Esophagus squamous epithelium (tissue), 4 donors: ENCODE results near the gene ELAVL2.

Source experiments
- POLR2A ChIP-seq, 4 donors: fragments of 450-650 bp; IDR thresholded peaks; one replicate each; pipeline ENCODE4 v1.6.1; 2017; ENCODE audit warnings: antibody characterized with exemption in 4 of 4, mild to moderate bottlenecking in 4 of 4, moderate library complexity in 3 of 4
- TF ChIP-seq, protein P1 (sequence below), 6 experiments: fragments of 450-650 bp in 4 of 6; fragments of 200-600 bp in 2 of 6; sonication (generic) in 2 of 6; IDR thresholded peaks; one replicate each; pipeline ENCODE4 v1.5.1; 2016 to 2019; ENCODE audit warnings: antibody characterized with exemption in 6 of 6, mild to moderate bottlenecking in 4 of 6, moderate library complexity in 4 of 6

DNA sequence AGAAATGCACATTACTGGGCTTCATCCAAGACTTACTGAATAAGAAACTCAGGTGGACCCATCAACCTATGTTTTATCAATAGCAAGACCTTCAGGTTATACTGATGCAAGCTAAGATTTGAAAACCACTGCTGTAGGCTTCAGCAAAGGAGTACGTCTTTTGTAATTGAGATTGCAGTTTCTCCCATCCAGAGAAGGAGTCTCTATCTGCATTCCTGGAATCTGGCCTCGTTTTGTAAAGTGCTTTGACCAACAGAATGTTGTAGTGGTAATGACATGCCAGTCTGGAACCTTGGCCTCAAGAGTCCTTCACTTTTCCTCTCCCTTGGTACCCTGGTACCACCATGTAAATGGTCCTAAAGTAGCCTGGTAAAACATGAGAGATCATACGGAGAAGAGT is 32.2 kb upstream of the ELAVL2 start:
- TF ChIP-seq, protein P1, sequence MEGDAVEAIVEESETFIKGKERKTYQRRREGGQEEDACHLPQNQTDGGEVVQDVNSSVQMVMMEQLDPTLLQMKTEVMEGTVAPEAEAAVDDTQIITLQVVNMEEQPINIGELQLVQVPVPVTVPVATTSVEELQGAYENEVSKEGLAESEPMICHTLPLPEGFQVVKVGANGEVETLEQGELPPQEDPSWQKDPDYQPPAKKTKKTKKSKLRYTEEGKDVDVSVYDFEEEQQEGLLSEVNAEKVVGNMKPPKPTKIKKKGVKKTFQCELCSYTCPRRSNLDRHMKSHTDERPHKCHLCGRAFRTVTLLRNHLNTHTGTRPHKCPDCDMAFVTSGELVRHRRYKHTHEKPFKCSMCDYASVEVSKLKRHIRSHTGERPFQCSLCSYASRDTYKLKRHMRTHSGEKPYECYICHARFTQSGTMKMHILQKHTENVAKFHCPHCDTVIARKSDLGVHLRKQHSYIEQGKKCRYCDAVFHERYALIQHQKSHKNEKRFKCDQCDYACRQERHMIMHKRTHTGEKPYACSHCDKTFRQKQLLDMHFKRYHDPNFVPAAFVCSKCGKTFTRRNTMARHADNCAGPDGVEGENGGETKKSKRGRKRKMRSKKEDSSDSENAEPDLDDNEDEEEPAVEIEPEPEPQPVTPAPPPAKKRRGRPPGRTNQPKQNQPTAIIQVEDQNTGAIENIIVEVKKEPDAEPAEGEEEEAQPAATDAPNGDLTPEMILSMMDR (IDR thresholded peaks at IDR 0.05) = no peak
- no peak for TF ChIP-seq POLR2A (IDR thresholded peaks at IDR 0.05)
